GM06990 (cell line): Measurements from ENCODE around the gene UNC13D.

ENCODE experiments used
- DNase-seq: peaks from one replicate; pipeline ENCODE4 v3.0.0-alpha.2; 2011; ENCODE audit not compliant: insufficient read length; ENCODE audit errors: extremely low read depth
- H3K27me3 ChIP-seq: replicated peaks from 2 replicates; pipeline ENCODE4 v1.6.0; 2011; ENCODE audit warnings: low read length; ENCODE audit not compliant: control insufficient read depth, insufficient read depth
- H3K36me3 ChIP-seq: 2 replicates; pipeline ENCODE4 v1.5.1; 2011; ENCODE audit warnings: low read length; ENCODE audit not compliant: control insufficient read depth, insufficient read depth
- H3K4me3 ChIP-seq: replicated peaks from 2 replicates; pipeline ENCODE4 v1.5.1; 2011; ENCODE audit warnings: low read depth, mild to moderate bottlenecking, control low read depth, low read length
- TF ChIP-seq, protein P1 (sequence below): IDR thresholded peaks from 2 replicates; pipeline ENCODE4 v1.5.1; 2011; ENCODE audit warnings: low read length, control low read depth, mild to moderate bottlenecking, inconsistent platforms; ENCODE audit not compliant: insufficient read depth, poor library complexity, severe bottlenecking

UNC13D gene

GRCh38 chr17:75880266-75880665 is 36.1 kb upstream of the UNC13D start:
- Histone ChIP-seq H3K36me3 (no peaks in the 10 kb centered on the region), H3K27me3 (no peaks in the 10 kb centered on the region), H3K4me3 (no peak overlapping the region)
- TF ChIP-seq, protein P1, sequence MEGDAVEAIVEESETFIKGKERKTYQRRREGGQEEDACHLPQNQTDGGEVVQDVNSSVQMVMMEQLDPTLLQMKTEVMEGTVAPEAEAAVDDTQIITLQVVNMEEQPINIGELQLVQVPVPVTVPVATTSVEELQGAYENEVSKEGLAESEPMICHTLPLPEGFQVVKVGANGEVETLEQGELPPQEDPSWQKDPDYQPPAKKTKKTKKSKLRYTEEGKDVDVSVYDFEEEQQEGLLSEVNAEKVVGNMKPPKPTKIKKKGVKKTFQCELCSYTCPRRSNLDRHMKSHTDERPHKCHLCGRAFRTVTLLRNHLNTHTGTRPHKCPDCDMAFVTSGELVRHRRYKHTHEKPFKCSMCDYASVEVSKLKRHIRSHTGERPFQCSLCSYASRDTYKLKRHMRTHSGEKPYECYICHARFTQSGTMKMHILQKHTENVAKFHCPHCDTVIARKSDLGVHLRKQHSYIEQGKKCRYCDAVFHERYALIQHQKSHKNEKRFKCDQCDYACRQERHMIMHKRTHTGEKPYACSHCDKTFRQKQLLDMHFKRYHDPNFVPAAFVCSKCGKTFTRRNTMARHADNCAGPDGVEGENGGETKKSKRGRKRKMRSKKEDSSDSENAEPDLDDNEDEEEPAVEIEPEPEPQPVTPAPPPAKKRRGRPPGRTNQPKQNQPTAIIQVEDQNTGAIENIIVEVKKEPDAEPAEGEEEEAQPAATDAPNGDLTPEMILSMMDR = no peak
- DNase-seq = no peak

GRCh38 chr17:75878174-75878998 is 34.2 kb upstream of the UNC13D start, which contains the start of gene TRIM47:
TRIM47 (minus strand) TSS chr17:75878581; CDS start chr17:75878548, 33 bp downstream.
- Histone ChIP-seq H3K4me3 (peak within 1 kb of the TSS; percentile 58), H3K36me3 (no peaks in the 10 kb centered on the region), H3K27me3 (no peaks in the 10 kb centered on the region)
- TF ChIP-seq, protein P1 = no peak
- DNase-seq = peak; percentile 59

DNA sequence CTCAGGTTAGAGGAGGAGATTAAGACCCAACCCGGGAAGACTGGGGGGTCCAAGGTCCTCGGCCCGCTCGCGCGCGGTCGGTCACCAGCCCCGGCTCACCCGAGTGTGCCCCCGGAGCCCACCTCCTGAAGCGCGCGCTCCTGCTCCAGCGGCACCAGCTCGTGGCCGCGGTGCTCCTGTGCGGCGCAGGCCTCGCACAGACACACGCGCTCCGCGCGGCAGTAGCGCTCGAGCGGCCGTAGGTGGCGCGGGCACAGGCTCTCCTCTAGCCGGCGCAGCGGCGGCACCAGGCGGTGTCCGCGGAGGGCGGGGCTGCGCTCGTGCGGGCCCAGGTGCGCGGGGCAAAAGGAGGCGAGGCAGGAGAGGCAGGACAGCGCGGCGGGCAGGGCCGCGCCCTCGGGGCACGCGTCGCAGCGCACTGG is 33.6 kb upstream of the UNC13D start:
- Histone ChIP-seq H3K27me3 (no peaks in the 10 kb centered on the region), H3K36me3 (no peaks in the 10 kb centered on the region), H3K4me3 (peak overlapping the region; percentile 58)
- peak; percentile 81 for DNase-seq
- TF ChIP-seq, protein P1 = peak; percentile 39

DNA sequence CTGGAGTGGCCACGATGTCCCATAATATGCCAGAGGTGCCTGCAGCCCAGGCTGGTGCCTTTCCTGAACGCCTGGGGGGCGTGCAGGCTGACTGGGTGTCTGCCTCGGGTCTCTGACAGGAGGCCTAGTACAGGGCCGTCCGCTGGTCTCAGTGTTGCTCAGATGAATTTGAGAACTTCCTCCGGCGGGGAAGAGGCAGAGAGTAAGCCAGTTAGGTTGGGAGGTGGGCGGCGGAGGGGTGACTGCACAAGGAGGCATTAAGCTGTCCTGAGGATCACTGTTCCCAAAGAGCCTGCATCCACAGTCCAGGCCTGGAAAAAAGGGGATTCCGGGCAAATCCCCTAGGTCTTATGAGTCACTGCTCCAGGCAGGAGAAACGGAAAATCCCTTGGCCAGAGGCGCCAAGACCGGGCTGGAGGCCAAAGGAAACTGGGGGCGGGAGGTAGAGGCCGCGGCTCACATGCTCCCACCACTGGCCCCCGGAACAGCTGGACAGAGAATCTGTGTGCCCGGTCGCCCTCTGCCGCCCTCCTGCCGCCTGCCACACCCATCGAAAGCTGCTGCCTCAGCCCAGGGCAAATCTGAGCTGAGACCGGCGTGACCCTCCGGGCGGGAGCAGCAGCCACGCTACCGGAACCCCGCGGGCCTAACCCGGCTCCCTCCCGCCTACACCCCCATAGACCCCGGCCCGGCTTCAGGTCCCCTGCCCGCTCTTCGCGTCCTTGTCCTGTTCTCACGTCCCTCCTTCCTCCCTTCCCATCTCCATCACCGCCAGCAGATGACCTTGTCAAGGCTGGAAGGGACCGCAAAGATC is 32.9 kb upstream of the UNC13D start:
- TF ChIP-seq, protein P1 = no peak
- Histone ChIP-seq H3K27me3 (no peaks in the 10 kb centered on the region), H3K4me3 (peak overlapping the region; percentile 58), H3K36me3 (no peaks in the 10 kb centered on the region)
- peak; percentile 61 for DNase-seq

DNA sequence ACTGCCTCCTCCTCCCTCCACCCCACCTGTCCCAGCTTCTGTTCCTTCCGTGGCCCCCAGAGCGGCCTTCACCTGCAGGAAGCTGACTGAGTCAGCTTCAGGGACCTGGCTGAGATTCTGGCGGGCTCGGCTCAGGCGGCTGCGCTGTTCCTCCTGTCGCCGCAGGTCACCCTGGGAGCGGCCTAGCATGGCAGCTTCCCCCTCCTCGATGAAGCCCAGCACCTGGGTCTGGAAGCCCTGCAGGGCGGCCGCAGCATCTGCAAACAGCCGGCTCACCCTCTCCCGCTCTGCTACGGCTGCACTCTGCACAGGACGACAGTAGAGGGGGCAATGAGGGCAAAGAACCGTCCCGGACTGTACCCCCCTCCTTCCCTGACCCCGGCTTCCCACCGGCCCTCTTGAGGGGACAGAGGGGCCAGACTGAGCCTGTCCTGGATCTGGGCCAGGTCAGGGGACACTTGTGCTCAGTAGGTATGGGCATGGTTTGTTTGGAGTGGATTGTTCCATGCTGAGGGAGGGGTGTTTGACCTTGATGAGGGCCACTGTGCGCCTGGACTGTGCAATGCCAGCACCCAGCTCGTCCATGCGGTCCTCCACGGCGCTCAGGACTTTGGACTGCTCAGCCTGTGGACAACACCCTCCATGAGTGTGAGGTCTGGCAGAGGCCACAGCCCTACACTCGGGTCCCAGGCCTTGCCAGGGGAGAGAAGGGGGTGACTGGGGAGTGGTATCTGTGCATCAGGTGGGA is 32.2 kb upstream of the UNC13D start:
- TF ChIP-seq, protein P1 = peak; percentile 51
- DNase-seq = peak; percentile 78
- Histone ChIP-seq H3K36me3 (no peaks in the 10 kb centered on the region), H3K4me3 (peak overlapping the region; percentile 58), H3K27me3 (no peaks in the 10 kb centered on the region)
